IPS-NIHi7 (cell line): Measurements from ENCODE around the gene FAM43B.

Experiments used
- DNase-seq: peaks from one replicate; pipeline ENCODE4 v3.0.0; 2012; ENCODE audit warnings: mixed read lengths; ENCODE audit errors: extremely low spot score

Gene FAM43B

DNA sequence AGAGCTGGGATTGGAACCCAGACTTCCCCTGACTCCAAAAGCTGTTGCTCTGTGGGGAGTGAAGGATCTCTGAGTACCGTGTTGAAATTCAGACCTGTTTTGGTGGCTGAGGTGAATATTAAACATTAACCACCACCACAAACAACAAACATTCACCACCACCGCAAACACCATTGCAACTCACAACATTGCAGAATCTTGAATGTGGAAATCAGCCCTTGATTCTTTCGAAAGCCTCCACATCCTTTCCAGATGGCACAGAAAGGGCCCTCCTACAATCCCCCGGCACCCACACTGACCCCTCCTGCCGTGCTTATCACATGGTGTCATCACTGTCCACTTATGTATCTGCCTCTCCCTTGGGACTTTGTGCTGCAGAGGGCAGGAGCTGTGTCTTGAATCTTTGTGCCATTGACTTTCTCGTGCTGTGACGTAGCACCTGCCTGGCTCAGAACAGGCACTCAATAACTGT lies 38.0 kb downstream of the FAM43B start:
- DNase-seq: no peak

DNA sequence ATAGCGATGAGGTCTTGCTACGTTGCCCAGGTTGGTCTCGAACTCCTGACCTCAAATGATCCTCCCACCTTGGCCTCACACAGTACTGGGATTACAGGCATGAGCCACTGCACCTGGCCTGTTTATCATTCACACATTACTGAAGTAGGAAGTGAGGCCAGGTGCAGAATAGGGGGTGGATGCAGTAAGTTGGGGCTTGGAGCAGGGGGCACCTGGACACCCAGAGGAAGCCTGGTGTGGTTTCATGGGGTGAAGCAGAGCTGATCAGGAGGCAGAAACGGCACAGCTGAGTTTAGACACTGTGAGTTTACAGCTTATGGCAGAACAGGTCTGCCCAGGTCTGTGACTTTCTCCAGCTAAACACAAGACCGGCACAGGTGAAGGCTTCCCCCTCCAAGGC lies 41.4 kb downstream of the FAM43B start:
- DNase-seq: no peak

DNA sequence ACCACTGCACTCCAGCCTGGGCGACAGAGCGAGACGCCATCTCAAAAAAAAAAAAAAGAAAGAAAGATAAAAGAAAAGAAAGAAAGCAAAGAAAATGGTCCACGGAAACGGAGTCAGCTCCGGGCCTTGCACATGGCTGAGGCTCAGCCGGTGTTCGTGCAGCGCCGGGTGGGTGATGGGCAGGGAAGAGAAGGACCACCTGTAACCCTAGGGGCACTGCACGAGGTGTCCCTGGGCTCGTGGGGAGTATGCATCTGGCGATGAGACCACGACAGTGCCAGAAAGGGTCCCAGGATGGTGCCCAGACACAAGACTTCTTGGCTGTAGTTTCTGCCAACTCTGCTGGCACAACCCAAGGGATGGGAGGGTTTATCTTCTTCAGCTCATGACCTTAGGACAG lies 42.4 kb downstream of the FAM43B start:
- DNase-seq: no peak

DNA sequence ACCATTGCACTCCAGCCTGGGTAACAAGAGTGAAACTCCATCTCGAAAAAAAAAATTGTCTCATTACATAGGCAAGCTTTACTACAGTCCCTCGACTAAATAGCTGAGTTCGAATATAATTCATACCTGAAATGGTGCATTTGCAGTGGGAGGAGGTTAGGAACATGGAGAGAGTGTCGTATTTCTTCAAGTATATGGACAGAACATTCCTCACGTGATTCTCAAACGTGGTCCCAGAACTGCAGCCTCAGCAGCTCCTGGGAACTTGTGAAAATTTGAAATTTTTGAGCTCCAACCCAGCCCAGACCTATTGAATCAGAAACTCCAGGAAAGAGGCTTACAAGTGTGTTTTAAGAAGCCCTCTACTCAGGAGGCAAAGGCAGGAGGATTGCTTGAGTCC lies 43.7 kb downstream of the FAM43B start:
- no peak for DNase-seq

DNA sequence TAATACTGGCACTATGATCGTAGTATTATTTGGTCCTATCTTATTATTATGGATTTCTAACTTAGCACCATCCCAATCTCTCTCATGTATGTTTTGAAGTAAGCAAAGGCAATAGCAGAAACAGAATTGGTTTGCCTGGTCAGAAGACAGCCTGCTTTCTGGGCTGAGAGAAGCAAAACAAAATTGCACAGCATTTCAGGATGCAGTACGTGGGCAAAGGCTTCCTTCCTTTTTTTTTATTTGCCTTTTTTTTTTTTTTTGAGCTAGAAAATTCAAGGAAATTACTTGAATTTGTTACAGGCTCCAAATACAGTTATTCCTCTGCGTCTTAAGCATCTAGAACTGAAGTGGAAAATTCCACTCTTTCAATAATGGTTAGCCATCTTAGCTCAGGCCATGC lies 45.3 kb downstream of the FAM43B start:
- DNase-seq: no peak

DNA sequence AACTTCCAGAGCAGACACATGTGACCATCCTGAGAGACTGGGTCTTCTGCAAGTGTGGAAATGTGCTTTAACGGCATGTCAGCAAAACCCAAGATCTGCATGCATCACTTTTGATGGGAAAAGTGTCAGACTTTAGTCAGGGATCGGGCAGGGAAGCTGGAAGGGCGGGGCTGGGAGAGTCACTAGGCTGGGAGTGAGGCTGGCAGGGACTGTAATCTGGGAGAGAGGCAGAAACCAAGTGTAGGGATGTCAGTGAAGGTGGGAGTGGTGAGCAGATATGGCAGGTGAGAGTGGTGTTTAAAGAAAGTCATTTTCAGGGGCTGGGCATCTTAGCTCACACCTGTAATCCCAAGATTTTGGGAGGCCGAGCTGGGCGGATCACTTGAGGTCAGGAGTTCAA lies 47.8 kb downstream of the FAM43B start:
- no peak for DNase-seq

DNA sequence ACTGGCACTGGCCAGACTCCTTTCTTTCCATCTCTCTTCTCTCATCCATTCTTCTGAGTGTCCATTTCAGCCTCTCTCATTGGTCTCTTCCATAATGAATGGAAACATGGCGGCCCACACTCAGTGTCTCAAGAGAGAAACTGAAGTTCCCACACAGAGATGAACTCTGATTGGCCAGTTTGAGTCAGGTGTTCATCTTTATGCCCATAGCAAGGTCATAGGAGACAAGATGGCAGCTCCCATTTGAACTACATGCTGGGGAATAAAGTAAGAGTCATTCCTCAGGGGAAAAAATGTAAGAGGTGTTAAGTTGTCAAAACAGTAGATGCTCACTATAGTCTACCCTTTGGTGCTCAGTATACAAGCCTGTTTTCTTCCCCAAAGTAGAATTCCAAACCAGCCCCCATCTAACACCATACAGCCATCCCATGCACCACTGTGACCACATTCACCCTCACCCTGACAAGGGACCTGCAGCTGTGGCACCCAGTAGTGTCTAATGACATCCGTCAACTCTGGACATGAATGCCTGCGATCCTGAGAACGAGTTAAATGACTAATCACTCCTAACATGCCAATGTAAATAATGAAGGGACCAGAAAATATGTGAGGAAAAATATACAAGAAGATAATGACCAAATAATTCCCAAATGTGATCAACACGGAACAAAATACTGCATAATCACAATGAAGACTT lies 48.9 kb downstream of the FAM43B start:
- no peak for DNase-seq

DNA sequence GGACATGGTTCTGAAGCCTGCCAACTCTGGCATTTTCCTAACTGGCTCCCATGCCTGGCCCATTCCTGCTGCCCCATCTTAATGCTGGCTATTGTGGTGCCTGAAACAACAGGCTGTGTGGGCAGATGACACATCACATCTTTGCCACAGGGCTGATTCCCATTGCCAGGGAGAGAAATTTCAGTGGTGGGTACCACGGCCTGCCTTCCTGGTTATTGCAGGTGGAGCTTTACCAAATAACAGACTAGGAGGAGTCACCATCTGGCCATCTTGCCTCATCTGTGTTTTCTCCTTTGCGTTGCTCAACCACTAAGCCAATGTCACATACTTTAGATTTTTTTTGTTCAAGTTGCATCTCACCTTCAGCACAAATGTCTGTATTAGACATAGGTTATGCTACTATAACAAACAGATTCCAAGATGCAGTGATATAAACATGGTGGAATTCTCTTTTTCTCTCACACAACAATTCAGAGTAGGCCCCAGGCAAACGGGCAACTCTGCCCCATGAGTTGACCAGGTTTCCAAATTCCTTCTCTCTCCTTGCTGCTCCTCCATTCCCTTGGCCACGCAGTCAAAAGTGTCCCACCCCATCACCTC lies 50.6 kb downstream of the FAM43B start:
- no peak for DNase-seq

DNA sequence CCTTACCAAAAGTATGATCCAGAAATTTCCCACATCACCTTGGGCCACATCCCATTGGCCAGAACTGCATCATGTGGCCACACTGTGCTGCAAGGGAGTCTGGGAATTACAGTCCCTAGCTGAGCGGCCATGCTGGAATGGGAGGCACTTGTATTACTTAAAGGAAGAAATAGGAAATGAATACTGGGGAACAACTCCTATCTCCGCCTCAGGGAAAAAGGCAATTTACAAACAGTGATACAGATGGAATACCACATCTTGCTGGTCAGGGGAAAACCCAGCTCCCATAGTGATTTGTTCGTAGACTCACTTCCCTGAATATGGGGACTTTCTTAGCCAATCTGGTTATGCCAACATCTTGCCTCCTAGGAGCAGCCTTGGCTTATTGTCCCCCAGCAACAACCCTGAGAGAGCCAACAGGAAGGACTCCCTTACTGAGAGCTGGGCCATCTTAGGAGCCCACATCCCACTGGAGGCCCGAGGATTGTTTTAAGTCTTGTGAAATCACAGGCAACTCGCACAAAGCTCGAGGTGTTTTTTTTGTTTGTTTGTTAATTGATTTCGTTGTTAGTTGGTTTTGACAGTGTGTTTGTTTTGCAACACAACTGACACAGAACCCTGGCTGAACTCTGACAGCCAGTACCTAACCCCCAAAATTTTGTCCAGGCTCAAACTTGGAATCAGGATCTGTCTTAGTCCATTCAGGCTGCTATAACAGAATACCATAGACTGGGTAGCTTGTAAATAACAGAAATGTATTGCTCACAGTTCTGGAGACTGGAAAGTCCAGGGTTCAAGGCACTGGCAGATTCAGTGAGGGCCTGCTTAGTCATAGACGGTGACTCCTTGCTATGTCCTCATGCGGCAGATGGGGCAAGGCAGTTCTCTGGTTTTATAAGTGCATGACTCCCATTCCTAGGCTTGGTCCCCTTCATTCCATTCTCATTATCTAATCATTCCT lies 51.4 kb downstream of the FAM43B start:
- DNase-seq: no peak
